GM19043 (cell line): ENCODE data around the gene THAP3.

Experiments
- ATAC-seq: cut with Tn5 transposase; IDR thresholded peaks from one replicate; pipeline ENCODE4 v1.9.1; 2021; ENCODE audit warnings: low read depth; ENCODE audit not compliant: unreplicated experiment

Gene THAP3

GRCh38 chr1:6666696-6667095 is 42.0 kb downstream of the THAP3 start:
- no peak for ATAC-seq

- no peak for ATAC-seq
These were observed 42.5 kb downstream of the THAP3 start for GRCh38 chr1:6667139-6667538.

GRCh38 chr1:6668503-6668902 is 43.8 kb downstream of the THAP3 start:
- no peak for ATAC-seq

- no peak for ATAC-seq
These were observed 47.9 kb downstream of the THAP3 start for GRCh38 chr1:6672558-6672957.

GRCh38 chr1:6673816-6674398 is 49.2 kb downstream of the THAP3 start:
- no peak for ATAC-seq

GRCh38 chr1:6674771-6675170 is 50.1 kb downstream of the THAP3 start:
- ATAC-seq, result no peak

- ATAC-seq, result no peak
These were observed 51.3 kb downstream of the THAP3 start for GRCh38 chr1:6675941-6676340.
